Cardiac muscle cell (in vitro differentiated cells and primary cell): ENCODE data around the gene BRAT1. TPM values are rescaled to one million over a fixed set of nuclear protein-coding genes. Genes with fewer than 3 reads are reported as not detected.

Source experiments
- DNase-seq, 2 donors: peaks; one replicate each; pipeline versions ENCODE4 v3.0.0 to v3.0.0-alpha.2; 2010 to 2017; ENCODE audit warnings: low read depth in 1 of 2, low spot score in 1 of 2
- H3K27ac ChIP-seq: fragments of 200-600 bp; sonication (generic); 2 replicates; pipeline ENCODE4 v1.5.1; 2016
- H3K27me3 ChIP-seq: fragments of 200-600 bp; sonication (generic); 2 replicates; pipeline ENCODE4 v1.6.0; 2016; ENCODE audit warnings: control low read depth
- H3K36me3 ChIP-seq: fragments of 200-600 bp; sonication (generic); 2 replicates; pipeline ENCODE4 v1.5.1; 2016; ENCODE audit warnings: control low read depth
- H3K4me1 ChIP-seq: fragments of 200-600 bp; sonication (generic); 2 replicates; pipeline ENCODE4 v1.8.1; 2017; ENCODE audit warnings: low read depth, mild to moderate bottlenecking, mixed run types
- H3K4me3 ChIP-seq: fragments of 200-600 bp; sonication (generic); 2 replicates; pipeline ENCODE4 v1.5.1; 2016; ENCODE audit warnings: mild to moderate bottlenecking
- H3K9me3 ChIP-seq: fragments of 200-600 bp; sonication (generic); 2 replicates; pipeline ENCODE4 v1.5.1; 2017; ENCODE audit warnings: low read depth, mild to moderate bottlenecking, control low read depth
- polyA plus RNA-seq: library from polyadenylated mRNA; unstranded; fragments of >200 nt; fragmentation: Nextera tagmentation; extraction: Ambion mirVana; gene quantifications from 2 replicates; pipeline ENCODE4 v1.2.1, GENCODE V29; 2016
- total RNA-seq: library from RNA; depleted of rRNA; stranded (reverse); fragments of >200 nt; gene quantifications from 2 replicates; pipeline ENCODE4 v1.2.3, GENCODE V29; 2016
- TF ChIP-seq, protein P1 (sequence below): IDR thresholded peaks from 2 replicates; pipeline ENCODE4 v1.5.1; 2012; ENCODE audit warnings: low read depth, mild to moderate bottlenecking, low read length

Gene BRAT1
- total and polyA plus RNA-seq, 2 experiments from 2014 or later: 80.5 to 109 TPM

GRCh38 chr7:2504128-2504888, 51.0 kb downstream of the BRAT1 start:
- TF ChIP-seq, protein P1, sequence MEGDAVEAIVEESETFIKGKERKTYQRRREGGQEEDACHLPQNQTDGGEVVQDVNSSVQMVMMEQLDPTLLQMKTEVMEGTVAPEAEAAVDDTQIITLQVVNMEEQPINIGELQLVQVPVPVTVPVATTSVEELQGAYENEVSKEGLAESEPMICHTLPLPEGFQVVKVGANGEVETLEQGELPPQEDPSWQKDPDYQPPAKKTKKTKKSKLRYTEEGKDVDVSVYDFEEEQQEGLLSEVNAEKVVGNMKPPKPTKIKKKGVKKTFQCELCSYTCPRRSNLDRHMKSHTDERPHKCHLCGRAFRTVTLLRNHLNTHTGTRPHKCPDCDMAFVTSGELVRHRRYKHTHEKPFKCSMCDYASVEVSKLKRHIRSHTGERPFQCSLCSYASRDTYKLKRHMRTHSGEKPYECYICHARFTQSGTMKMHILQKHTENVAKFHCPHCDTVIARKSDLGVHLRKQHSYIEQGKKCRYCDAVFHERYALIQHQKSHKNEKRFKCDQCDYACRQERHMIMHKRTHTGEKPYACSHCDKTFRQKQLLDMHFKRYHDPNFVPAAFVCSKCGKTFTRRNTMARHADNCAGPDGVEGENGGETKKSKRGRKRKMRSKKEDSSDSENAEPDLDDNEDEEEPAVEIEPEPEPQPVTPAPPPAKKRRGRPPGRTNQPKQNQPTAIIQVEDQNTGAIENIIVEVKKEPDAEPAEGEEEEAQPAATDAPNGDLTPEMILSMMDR: no peak
- Histone ChIP-seq H3K36me3 (no peaks in the 10 kb centered on the region), H3K27ac (no peak overlapping the region), H3K9me3 (no peaks in the 10 kb centered on the region), H3K4me1 (no peaks in the 10 kb centered on the region), H3K4me3 (no peak overlapping the region), H3K27me3 (no peaks in the 10 kb centered on the region)
- no peak for DNase-seq

- Histone ChIP-seq H3K9me3 (no peaks in the 10 kb centered on the region), H3K4me1 (no peaks in the 10 kb centered on the region), H3K4me3 (no peak overlapping the region), H3K27me3 (no peaks in the 10 kb centered on the region), H3K36me3 (no peaks in the 10 kb centered on the region), H3K27ac (no peak overlapping the region)
- peak in 1 of 2 donors; percentile 48 for DNase-seq
- TF ChIP-seq, protein P1: no peak
Measured at GRCh38 chr7:2503056-2503941, 52.0 kb downstream of the BRAT1 start.

DNA sequence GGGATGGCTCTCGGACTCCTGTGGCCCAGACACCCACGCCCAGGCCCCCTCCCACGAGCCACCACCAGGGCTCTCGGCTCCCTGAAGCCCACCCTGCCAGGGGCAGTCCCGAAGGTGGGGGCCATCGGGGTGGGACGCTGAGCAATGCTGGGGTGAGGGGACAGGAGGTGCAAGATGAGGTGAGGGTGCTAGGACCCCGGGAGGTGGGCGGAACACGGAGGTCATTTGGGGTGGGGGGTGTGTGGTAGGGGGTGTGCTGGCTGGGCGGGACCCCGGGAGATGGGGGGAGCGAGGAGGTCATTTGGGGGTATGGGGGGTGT, 52.7 kb downstream of the BRAT1 start:
- H3K27ac ChIP-seq: no peak overlapping the region
- no peaks in the 10 kb centered on the region for H3K9me3 ChIP-seq
- DNase-seq: no peak
- TF ChIP-seq, protein P1: no peak
- H3K4me1 ChIP-seq: no peaks in the 10 kb centered on the region
- H3K36me3 ChIP-seq: no peaks in the 10 kb centered on the region
- no peaks in the 10 kb centered on the region for H3K27me3 ChIP-seq
- no peak overlapping the region for H3K4me3 ChIP-seq

- H3K27ac ChIP-seq: no peak overlapping the region
- no peaks in the 10 kb centered on the region for H3K27me3 ChIP-seq
- no peaks in the 10 kb centered on the region for H3K36me3 ChIP-seq
- TF ChIP-seq, protein P1: no peak
- no peak overlapping the region for H3K4me3 ChIP-seq
- H3K9me3 ChIP-seq: no peaks in the 10 kb centered on the region
- no peak for DNase-seq
- H3K4me1 ChIP-seq: no peaks in the 10 kb centered on the region
Measured at GRCh38 chr7:2501947-2502646, 53.2 kb downstream of the BRAT1 start.

DNA sequence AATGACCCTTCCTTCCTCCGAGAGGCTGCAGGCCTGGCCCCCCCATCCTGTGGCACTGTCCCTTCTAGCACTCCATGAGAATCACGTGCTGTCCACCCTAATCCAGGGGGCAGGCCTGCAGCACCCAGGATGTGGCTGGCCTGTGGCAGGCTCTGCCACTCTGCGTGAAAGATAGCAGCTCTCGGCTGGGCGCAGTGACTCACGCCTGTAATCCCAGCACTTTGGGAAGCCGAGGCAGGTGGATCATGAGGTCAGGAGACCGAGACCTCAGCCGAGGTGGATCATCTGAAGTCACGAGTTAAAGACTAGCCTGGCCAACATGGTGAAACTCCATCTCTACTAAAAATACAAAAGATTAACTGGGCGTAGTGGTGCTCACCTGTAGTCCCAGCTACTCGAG, 54.6 kb downstream of the BRAT1 start:
- Histone ChIP-seq H3K4me3 (no peak overlapping the region), H3K9me3 (no peaks in the 10 kb centered on the region), H3K4me1 (peaks cover 2% of the 10 kb centered on the region), H3K27me3 (no peaks in the 10 kb centered on the region), H3K36me3 (no peaks in the 10 kb centered on the region), H3K27ac (no peak overlapping the region)
- DNase-seq: no peak
- TF ChIP-seq, protein P1: no peak
